Pulmonary artery endothelial cell (primary cell): ENCODE measurements around the gene SLC25A40. TPM values are rescaled to one million over a fixed set of nuclear protein-coding genes. Genes with fewer than 3 reads are reported as not detected.
"Not testable (repeated sequence)": the region's sequence is repeated elsewhere in the genome, so short reads cannot be mapped to it uniquely, and the experiment has no call there.

Experiments used
- DNase-seq: peaks from one replicate; pipeline ENCODE4 v3.0.0-alpha.2; 2011; ENCODE audit warnings: low read depth, low spot score
- total RNA-seq: library from RNA; depleted of rRNA; stranded (reverse); fragments of >200 nt; gene quantifications from 2 replicates; pipeline ENCODE4 v1.2.3, GENCODE V29; 2014

SLC25A40 gene
- total RNA-seq, result 4.3 and 6.1 TPM in 2 replicates

GRCh38 chr7:87876040-87876868, at the start of gene SLC25A40, which contains the start of gene DBF4:
Gene SLC25A40, minus strand, starts transcription at chr7:87876360. Its CDS starts 17,633 bp downstream, at chr7:87858727.
Gene DBF4, plus strand, starts transcription at chr7:87876493. Its CDS starts 240 bp downstream, at chr7:87876733.
- peak; percentile 57 for DNase-seq

- DNase-seq, result not testable (repeated sequence)
Measured at GRCh38 chr7:87922759-87923395, 46.7 kb upstream of the SLC25A40 start.

GRCh38 chr7:87920578-87920977, 44.4 kb upstream of the SLC25A40 start:
- DNase-seq, result no peak

- DNase-seq, result no peak
Measured at GRCh38 chr7:87919875-87920274, 43.7 kb upstream of the SLC25A40 start.

- no peak for DNase-seq
Measured at GRCh38 chr7:87918740-87919139, 42.6 kb upstream of the SLC25A40 start.

GRCh38 chr7:87912121-87912520, 36.0 kb upstream of the SLC25A40 start:
- no peak for DNase-seq

GRCh38 chr7:87908814-87909213, 32.7 kb upstream of the SLC25A40 start:
- not testable (repeated sequence) for DNase-seq

GRCh38 chr7:87907136-87907906, 31.2 kb upstream of the SLC25A40 start:
- not testable (repeated sequence) for DNase-seq

GRCh38 chr7:87899255-87899654, 23.1 kb upstream of the SLC25A40 start:
- no peak for DNase-seq

- no peak for DNase-seq
Measured at GRCh38 chr7:87895363-87895762, 19.2 kb upstream of the SLC25A40 start.

GRCh38 chr7:87886875-87887274, 10.7 kb upstream of the SLC25A40 start:
- peak; percentile 10 for DNase-seq

- no peak for DNase-seq
Measured at GRCh38 chr7:87885018-87885417, 8.9 kb upstream of the SLC25A40 start.

GRCh38 chr7:87882151-87882937, 6.2 kb upstream of the SLC25A40 start:
- no peak for DNase-seq

- no peak for DNase-seq
Measured at GRCh38 chr7:87878208-87878735, 2.1 kb upstream of the SLC25A40 start.

GRCh38 chr7:87877366-87878040, 1.3 kb upstream of the SLC25A40 start:
- DNase-seq, result no peak

GRCh38 chr7:87876869-87877234, 692 bp upstream of the SLC25A40 start:
- peak; percentile 15 for DNase-seq

- DNase-seq, result no peak
Measured at GRCh38 chr7:87875151-87876039, 765 bp downstream of the SLC25A40 start.

GRCh38 chr7:87874066-87874465, 2.1 kb downstream of the SLC25A40 start:
- DNase-seq, result no peak

- DNase-seq, result not testable (repeated sequence)
Measured at GRCh38 chr7:87873328-87873727, 2.8 kb downstream of the SLC25A40 start.
